Lung (tissue), 12 donors: ENCODE data around the gene CCL22. TPM values are rescaled to one million over a fixed set of nuclear protein-coding genes. Genes with fewer than 3 reads are reported as not detected.

ENCODE experiments used
- ATAC-seq: fragments of 200-7000 bp; cut with Tn5 transposase; one replicate; pipeline ENCODE4 v1.9.1; 2020; ENCODE audit warnings: moderate number of reproducible peaks; ENCODE audit not compliant: insufficient read depth, low FRiP score
- DNase-seq, 3 donors: peaks; one replicate each; pipeline ENCODE4 v3.0.0-alpha.2; 2013 to 2017
- H3K27ac ChIP-seq, 2 donors: one replicate each; pipeline ENCODE4 v1.5.1; 2013; ENCODE audit warnings: mild to moderate bottlenecking in 2 of 2, moderate library complexity in 2 of 2, control low read depth in 1 of 2, inconsistent platforms in 1 of 2, low read depth in 1 of 2, low read length in 1 of 2
- H3K27me3 ChIP-seq, 3 donors: one replicate each; pipeline ENCODE4 v1.5.1; 2013; ENCODE audit warnings: low read length in 2 of 3; ENCODE audit not compliant: control insufficient read depth in 3 of 3, insufficient read depth in 3 of 3
- H3K36me3 ChIP-seq, 4 donors: one replicate each; pipeline ENCODE4 v1.5.1; 2013; ENCODE audit warnings: low read length in 4 of 4, mild to moderate bottlenecking in 1 of 4, moderate library complexity in 1 of 4; ENCODE audit not compliant: control insufficient read depth in 4 of 4, insufficient read depth in 4 of 4
- H3K4me1 ChIP-seq, 5 donors: one replicate each; pipeline ENCODE4 v1.5.1; 2013; ENCODE audit warnings: low read length in 5 of 5, mild to moderate bottlenecking in 2 of 5, moderate library complexity in 1 of 5; ENCODE audit not compliant: control insufficient read depth in 5 of 5, insufficient read depth in 5 of 5
- H3K4me3 ChIP-seq: one replicate; pipeline ENCODE4 v1.5.1; 2013; ENCODE audit warnings: mild to moderate bottlenecking, control low read depth, moderate library complexity
- H3K9ac ChIP-seq, 2 donors: one replicate each; pipeline ENCODE4 v1.5.1; 2013; ENCODE audit warnings: low read length in 2 of 2, control low read depth in 1 of 2; ENCODE audit not compliant: insufficient read depth in 1 of 2
- H3K9me3 ChIP-seq, 4 donors: one replicate each; pipeline ENCODE4 v1.5.1; 2013; ENCODE audit warnings: low read length in 3 of 4, mild to moderate bottlenecking in 1 of 4, moderate library complexity in 1 of 4; ENCODE audit not compliant: control insufficient read depth in 4 of 4, insufficient read depth in 3 of 4
- CTCF ChIP-seq: IDR thresholded peaks from 2 replicates; pipeline ENCODE4 v1.5.1; 2012; ENCODE audit warnings: mild to moderate bottlenecking; ENCODE audit errors: control extremely low read depth, extremely low read depth
- WGBS, 2 donors: extraction: QIAGEN DNeasy Blood & Tissue Kit; methylation state at CpG; one replicate each; pipeline ENCODE4 v1.1.7; 2013; 5-methylcytosine and 5-hydroxymethylcytosine counted together
- polyA plus RNA-seq, 2 donors: library from polyadenylated mRNA; stranded (reverse); fragments of 200-250 nt; gene quantifications; one replicate each; pipeline ENCODE4 v1.2.1, GENCODE V29; 2013
- total RNA-seq, 2 donors: library from RNA; depleted of rRNA in 1 of 2; stranded (reverse); fragments of >200 nt in 1 of 2; gene quantifications; one replicate each; pipeline ENCODE4 v1.2.1, GENCODE V29; 2014 to 2021
- donor health status: control.
- donor health status: control.
- donor health status: Bipolar disorder and iron deficiency.
- donor health status: healthy.
- donor health status: DM: yes; HTN: yes; CAD: no.

Gene CCL22
- total and polyA plus RNA-seq, 4 donors = 0.43 to 3.1 (median 1.2) TPM

- 80 to 84% methylated on average over 6 of the region's 6 CpGs for WGBS, 2 donors
- ATAC-seq (no peak), DNase-seq (no peak)
- H3K4me3 ChIP-seq = no peak overlapping the region
- H3K27me3 ChIP-seq = peaks cover 0 to 2% (median 0%) of the 10 kb centered on the region in 3 donors
- H3K9me3 ChIP-seq = no peaks in the 10 kb centered on the region
- TF ChIP-seq CTCF = no peak
- H3K27ac ChIP-seq = no peak overlapping the region
- H3K4me1 ChIP-seq = no peaks in the 10 kb centered on the region
- H3K9ac ChIP-seq = no peak overlapping the region
- H3K36me3 ChIP-seq = no peaks in the 10 kb centered on the region
Measured at GRCh38 chr16:57352636-57353047, 5.9 kb upstream of the CCL22 start.

GRCh38 chr16:57354311-57354710, 4.3 kb upstream of the CCL22 start:
- ATAC-seq = no peak
- H3K9me3 ChIP-seq = no peaks in the 10 kb centered on the region
- no peak for TF ChIP-seq CTCF
- H3K27ac ChIP-seq = no peak overlapping the region
- no peak overlapping the region for H3K4me3 ChIP-seq
- DNase-seq = no peak
- H3K36me3 ChIP-seq = no peaks in the 10 kb centered on the region
- no peaks in the 10 kb centered on the region for H3K4me1 ChIP-seq
- peaks cover 0 to 2% (median 0%) of the 10 kb centered on the region in 3 donors for H3K27me3 ChIP-seq
- 87 to 93% methylated on average over 7 of the region's 7 CpGs for WGBS, 2 donors
- no peak overlapping the region for H3K9ac ChIP-seq

- Histone ChIP-seq H3K27ac (no peak overlapping the region), H3K27me3 (no peaks in the 10 kb centered on the region), H3K9ac (no peak overlapping the region), H3K36me3 (no peaks in the 10 kb centered on the region), H3K4me3 (no peak overlapping the region), H3K9me3 (no peaks in the 10 kb centered on the region), H3K4me1 (no peaks in the 10 kb centered on the region)
- DNase-seq (no peak), ATAC-seq (no peak)
- 90 to 97% methylated on average over 5 of the region's 5 CpGs for WGBS, 2 donors
- TF ChIP-seq CTCF = no peak
Measured at GRCh38 chr16:57355898-57356414, 2.6 kb upstream of the CCL22 start.

GRCh38 chr16:57356547-57356946, 2.0 kb upstream of the CCL22 start:
- 95% methylated on average over 4 of the region's 4 CpGs for WGBS, 2 donors
- DNase-seq (no peak), ATAC-seq (no peak)
- H3K27me3 ChIP-seq = no peaks in the 10 kb centered on the region
- no peaks in the 10 kb centered on the region for H3K36me3 ChIP-seq
- no peak overlapping the region for H3K4me3 ChIP-seq
- H3K9me3 ChIP-seq = no peaks in the 10 kb centered on the region
- no peaks in the 10 kb centered on the region for H3K4me1 ChIP-seq
- no peak overlapping the region for H3K9ac ChIP-seq
- no peak overlapping the region for H3K27ac ChIP-seq
- TF ChIP-seq CTCF = no peak
